Measurements from ENCODE around the gene FAIM2. TPM values are rescaled to one million over a fixed set of nuclear protein-coding genes. Genes with fewer than 3 reads are reported as not detected.

Gene FAIM2
- total RNA-seq, 1 experiment from 2014 or later: not detected

DNA sequence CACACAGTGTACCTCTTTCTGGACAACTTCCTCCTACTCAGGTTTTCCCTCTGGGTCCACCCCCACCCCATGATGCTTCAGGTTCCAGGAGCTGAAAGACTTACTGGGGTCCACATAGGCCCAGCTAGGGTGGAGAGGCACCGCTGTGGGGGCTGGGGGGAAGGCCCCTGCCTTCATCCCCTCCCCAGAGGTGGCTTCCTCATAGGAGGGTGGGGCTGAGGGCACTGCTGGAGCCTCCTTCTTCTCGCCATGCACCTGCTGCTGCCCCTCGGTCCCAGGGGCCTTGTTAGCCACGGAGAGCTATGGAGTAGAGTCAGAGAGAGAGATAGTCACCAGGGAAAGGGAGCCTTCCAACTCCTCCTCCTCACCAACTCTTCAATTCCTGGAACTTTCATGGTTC, 2.7 kb downstream of the FAIM2 start:
- H3K27ac Mint-ChIP-seq (ENCODE audit: unreplicated experiment): no peak overlapping the region
- H3K4me1 Mint-ChIP-seq (ENCODE audit: low read depth, unreplicated experiment): peaks cover 12% of the 10 kb centered on the region

DNA sequence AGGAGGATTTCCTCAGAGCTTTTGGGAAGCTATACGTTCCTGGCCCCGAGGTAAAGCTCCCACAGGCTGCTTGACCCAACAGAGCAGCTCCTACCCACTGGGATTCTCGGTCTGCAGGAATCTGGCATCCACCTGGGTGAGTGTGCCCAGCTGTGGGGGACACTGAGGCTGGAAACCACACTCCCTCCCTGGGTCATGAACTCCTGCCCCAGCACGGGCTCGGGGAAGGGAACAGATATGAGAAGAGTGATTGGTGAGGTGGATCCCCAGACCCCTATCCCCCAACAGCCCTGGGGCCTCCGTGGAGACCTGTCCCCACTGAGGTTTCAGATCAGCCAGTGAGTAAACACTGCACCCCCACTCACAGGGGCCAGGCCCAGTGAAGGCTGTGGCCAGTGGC, 3.3 kb downstream of the FAIM2 start:
- BruUV-seq (replicated peaks): no TSS peak
- Mint-ChIP-seq H3K27me3 (ENCODE audit: unreplicated experiment) (peaks cover 26% of the 10 kb centered on the region), H3K4me3 (ENCODE audit: low read depth, unreplicated experiment) (no peak overlapping the region), H3K27ac (ENCODE audit: unreplicated experiment) (no peak overlapping the region), H3K9me3 (ENCODE audit: low read depth, unreplicated experiment) (no peaks in the 10 kb centered on the region), H3K36me3 (ENCODE audit: insufficient read depth, unreplicated experiment) (no peaks in the 10 kb centered on the region), H3K4me1 (ENCODE audit: low read depth, unreplicated experiment) (peaks cover 6% of the 10 kb centered on the region)
- CTCF ChIA-PET: no interaction called here
- DNase-seq: no peak
- TF ChIP-seq, protein P1, sequence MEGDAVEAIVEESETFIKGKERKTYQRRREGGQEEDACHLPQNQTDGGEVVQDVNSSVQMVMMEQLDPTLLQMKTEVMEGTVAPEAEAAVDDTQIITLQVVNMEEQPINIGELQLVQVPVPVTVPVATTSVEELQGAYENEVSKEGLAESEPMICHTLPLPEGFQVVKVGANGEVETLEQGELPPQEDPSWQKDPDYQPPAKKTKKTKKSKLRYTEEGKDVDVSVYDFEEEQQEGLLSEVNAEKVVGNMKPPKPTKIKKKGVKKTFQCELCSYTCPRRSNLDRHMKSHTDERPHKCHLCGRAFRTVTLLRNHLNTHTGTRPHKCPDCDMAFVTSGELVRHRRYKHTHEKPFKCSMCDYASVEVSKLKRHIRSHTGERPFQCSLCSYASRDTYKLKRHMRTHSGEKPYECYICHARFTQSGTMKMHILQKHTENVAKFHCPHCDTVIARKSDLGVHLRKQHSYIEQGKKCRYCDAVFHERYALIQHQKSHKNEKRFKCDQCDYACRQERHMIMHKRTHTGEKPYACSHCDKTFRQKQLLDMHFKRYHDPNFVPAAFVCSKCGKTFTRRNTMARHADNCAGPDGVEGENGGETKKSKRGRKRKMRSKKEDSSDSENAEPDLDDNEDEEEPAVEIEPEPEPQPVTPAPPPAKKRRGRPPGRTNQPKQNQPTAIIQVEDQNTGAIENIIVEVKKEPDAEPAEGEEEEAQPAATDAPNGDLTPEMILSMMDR (IDR thresholded peaks at IDR 0.05; ENCODE audit: unreplicated experiment): no peak
- intact Hi-C loops (cut with micrococcal nuclease; ENCODE audit: unreplicated experiment): no loop called here

More for the DNA sequence above, 2.7 kb downstream of the FAIM2 start:
- H3K4me3 Mint-ChIP-seq (ENCODE audit: low read depth, unreplicated experiment): no peak overlapping the region
- H3K27me3 Mint-ChIP-seq (ENCODE audit: unreplicated experiment): peaks cover 32% of the 10 kb centered on the region
- TF ChIP-seq, protein P1 (IDR thresholded peaks at IDR 0.05; ENCODE audit: unreplicated experiment): no peak
- no TSS peak for BruUV-seq (replicated peaks)
- CTCF ChIA-PET: no interaction called here
- DNase-seq: no peak
- intact Hi-C loops (cut with micrococcal nuclease; ENCODE audit: unreplicated experiment): no loop called here
- no peaks in the 10 kb centered on the region for H3K9me3 Mint-ChIP-seq (ENCODE audit: low read depth, unreplicated experiment)
- H3K36me3 Mint-ChIP-seq (ENCODE audit: insufficient read depth, unreplicated experiment): no peaks in the 10 kb centered on the region

DNA sequence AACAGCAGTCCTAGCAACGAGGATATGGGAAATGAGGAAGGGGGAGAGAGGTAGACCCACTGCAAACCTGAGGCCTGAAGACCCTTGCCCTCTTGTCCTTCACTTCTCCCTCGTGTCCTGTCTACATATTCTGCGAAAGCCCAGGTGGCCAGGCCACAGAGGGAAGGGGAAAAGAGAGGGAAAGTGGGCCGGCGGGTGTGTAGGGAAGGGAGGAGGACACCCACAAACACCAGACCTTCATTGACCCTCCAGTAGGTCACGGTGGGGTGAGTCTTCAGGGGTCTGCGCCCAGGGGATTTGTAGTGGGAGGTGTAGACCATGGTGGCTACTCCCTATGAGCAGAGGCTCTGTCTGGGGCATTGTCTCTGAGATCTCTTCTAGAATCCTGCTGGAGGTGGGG, 3.8 kb downstream of the FAIM2 start:
- H3K27me3 Mint-ChIP-seq (ENCODE audit: unreplicated experiment): peaks cover 23% of the 10 kb centered on the region

DNA sequence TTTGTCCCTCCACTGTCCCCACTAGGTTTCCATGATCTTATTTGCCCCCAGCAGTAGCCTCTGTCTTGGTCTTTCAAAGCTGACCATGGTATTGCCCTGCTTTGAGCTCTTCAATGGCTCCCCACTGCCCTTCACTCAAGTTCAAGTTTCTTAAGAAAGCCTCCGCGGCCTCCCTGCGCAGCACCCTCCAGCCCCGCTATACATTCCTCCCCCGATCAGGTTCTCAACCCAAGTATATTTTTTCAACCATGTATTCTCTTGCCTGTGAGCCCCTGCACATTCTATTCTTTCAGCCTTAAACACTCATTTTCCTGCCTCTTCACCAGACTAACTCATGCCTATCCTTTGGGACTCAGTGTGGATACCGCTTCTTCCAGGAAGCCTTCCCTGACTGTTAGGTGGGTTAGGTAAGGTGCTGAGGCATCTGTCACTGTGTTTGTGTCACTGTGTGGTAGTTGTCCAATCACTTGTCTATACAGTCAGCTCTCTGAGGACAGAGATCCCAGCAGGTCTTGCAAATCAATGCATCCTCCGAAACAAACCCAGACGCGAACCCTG, 4.3 kb downstream of the FAIM2 start:
- Mint-ChIP-seq H3K4me3 (ENCODE audit: low read depth, unreplicated experiment) (no peak overlapping the region), H3K27me3 (ENCODE audit: unreplicated experiment) (peaks cover 23% of the 10 kb centered on the region), H3K4me1 (ENCODE audit: low read depth, unreplicated experiment) (peaks cover 11% of the 10 kb centered on the region), H3K36me3 (ENCODE audit: insufficient read depth, unreplicated experiment) (no peaks in the 10 kb centered on the region), H3K9me3 (ENCODE audit: low read depth, unreplicated experiment) (no peaks in the 10 kb centered on the region), H3K27ac (ENCODE audit: unreplicated experiment) (no peak overlapping the region)
- TF ChIP-seq, protein P1 (IDR thresholded peaks at IDR 0.05; ENCODE audit: unreplicated experiment): no peak
- intact Hi-C loops (cut with micrococcal nuclease; ENCODE audit: unreplicated experiment): no loop called here
- CTCF ChIA-PET: no interaction called here
- DNase-seq: no peak
- no TSS peak for BruUV-seq (replicated peaks)

More for the DNA sequence above, 3.8 kb downstream of the FAIM2 start:
- no peaks in the 10 kb centered on the region for H3K36me3 Mint-ChIP-seq (ENCODE audit: insufficient read depth, unreplicated experiment)
- intact Hi-C loops (cut with micrococcal nuclease; ENCODE audit: unreplicated experiment): no loop called here
- no peak overlapping the region for H3K4me3 Mint-ChIP-seq (ENCODE audit: low read depth, unreplicated experiment)
- H3K27ac Mint-ChIP-seq (ENCODE audit: unreplicated experiment): no peak overlapping the region
- CTCF ChIA-PET: no interaction called here
- no TSS peak for BruUV-seq (replicated peaks)
- no peaks in the 10 kb centered on the region for H3K9me3 Mint-ChIP-seq (ENCODE audit: low read depth, unreplicated experiment)
- TF ChIP-seq, protein P1 (IDR thresholded peaks at IDR 0.05; ENCODE audit: unreplicated experiment): no peak
- peaks cover 6% of the 10 kb centered on the region for H3K4me1 Mint-ChIP-seq (ENCODE audit: low read depth, unreplicated experiment)
- no peak for DNase-seq
